Fibroblast of upper back skin (primary cell): ENCODE data around the gene ZNRD2.

ENCODE experiments used
- DNase-seq: peaks from one replicate; pipeline ENCODE4 v3.0.0-alpha.2; 2013

ZNRD2 gene

GRCh38 chr11:65611758-65612603 is 41.7 kb downstream of the ZNRD2 start:
- DNase-seq = peak; percentile 27

DNA sequence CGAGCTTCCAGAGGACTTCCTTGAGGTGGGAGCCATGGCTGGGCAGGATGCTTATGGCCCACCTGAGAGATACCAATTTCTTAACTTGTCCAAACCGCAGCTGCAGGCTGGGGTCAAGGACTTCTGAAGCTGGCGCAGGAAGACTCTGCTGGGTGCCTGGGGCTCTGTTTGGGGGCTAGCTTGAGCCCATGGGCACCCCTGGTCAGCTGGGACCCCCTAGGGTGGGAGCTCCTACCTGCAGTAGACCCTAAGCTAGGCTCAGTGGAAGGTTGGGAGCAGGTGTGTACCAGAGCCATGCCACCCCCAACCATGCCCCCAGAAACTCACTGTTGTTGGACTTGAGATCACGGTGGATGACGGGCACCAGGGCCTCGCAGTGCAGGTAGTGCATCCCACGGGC is 42.4 kb downstream of the ZNRD2 start:
- DNase-seq = no peak

DNA sequence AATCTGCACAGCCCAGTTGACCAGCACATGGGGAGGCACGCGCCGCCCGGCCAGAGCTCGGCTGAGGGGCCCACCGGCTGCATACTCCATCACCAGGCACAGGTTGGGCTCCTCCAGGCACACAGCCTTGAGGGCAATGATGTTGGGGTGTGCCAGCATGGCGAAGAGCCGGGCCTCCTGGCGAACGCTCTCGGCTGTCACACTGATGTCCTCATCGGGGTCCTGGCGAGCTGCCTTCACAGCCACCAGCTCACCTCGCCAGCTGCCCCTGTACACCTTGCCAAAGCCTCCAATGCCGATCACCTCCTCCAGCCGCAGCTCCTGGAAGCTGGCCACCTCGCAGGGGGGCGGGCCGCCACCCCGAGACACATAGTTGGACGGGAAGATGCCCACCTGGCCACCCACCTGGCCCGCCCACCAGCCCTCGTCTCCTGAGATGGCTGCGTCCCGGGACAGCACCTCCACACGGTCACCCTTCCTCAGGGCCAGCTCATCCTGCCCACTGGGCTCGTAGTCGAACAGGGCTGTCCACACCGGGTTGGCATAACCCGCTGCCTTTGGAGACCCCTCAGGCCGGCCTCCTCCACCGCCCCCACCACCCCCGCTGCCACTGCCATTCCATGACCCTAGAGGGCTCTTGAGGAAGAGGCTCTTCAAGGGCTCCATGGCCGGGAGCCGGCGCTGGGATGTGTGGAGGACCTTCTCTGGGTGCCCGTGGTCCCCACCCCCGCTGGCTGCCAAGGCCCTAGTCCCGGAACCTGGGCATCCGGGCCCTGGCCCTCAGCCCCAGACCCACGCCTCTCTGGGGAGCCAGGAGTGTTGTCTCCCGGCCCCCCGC is 43.0 kb downstream of the ZNRD2 start:
- DNase-seq = no peak

DNA sequence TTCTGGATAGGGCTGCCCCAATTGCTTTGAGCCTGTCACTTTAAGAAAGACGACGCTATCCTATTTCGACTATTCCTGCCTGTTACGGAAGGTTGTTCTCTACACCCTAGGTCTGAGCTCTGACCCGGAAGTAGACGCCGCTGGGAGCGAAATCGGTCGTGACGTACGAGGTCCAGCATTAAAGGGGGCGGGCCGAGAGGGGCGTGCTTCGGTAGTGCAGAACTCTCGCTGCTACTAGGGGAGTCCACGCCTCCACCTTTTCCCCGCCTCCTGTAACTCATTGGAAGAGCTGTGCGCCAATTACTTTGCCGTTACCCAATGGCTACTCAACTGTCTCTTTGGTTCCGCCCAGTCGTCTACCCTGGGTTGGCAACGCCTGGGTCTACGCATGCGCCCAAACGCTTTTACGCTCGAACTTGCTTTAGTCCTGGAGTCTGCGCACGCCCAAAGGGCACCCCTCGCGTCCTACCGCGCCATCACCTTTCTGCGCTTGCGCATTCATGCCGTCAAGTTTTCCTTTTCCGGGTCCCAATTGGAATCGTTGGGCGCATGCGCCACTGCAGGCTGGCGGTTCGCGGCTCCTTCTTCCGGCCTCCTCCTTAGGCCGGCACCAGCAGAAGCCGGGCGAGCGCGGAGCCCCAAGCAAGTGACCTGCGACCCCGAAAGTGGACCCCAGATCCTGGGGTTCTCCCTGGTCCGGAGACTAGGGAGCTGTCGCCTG is 45.1 kb downstream of the ZNRD2 start, which contains the start of gene PCNX3:
TSS of gene PCNX3 (plus strand) at position 548 of the 721 bp plus-strand sequence. CDS start 536 bp downstream, outside the sequence.
- peak; percentile 100 for DNase-seq

- DNase-seq = no peak
Observed at GRCh38 chr11:65615950-65616574, 45.8 kb downstream of the ZNRD2 start.

DNA sequence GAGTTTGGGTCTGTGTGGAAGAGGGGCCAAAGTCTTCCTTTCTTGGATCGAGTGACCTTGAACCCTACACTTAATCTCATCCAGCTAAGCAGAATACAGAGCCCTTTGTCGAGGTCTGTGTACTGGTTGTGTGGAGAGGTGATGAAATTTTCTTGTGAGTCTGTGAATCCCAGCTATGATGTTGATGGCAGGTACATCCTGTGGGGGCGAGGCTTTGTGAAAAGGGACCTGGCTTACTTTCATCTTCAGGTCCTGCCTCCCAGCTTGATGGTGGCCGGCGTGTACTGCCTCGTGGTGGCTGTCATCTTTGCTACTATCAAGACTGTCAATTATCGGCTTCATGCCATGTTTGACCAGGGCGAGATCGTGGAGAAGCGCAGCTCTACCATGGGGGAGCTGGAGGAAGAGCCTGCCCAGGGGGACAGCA is 46.3 kb downstream of the ZNRD2 start:
- DNase-seq = no peak

GRCh38 chr11:65617136-65617850 is 47.0 kb downstream of the ZNRD2 start:
- DNase-seq = no peak

DNA sequence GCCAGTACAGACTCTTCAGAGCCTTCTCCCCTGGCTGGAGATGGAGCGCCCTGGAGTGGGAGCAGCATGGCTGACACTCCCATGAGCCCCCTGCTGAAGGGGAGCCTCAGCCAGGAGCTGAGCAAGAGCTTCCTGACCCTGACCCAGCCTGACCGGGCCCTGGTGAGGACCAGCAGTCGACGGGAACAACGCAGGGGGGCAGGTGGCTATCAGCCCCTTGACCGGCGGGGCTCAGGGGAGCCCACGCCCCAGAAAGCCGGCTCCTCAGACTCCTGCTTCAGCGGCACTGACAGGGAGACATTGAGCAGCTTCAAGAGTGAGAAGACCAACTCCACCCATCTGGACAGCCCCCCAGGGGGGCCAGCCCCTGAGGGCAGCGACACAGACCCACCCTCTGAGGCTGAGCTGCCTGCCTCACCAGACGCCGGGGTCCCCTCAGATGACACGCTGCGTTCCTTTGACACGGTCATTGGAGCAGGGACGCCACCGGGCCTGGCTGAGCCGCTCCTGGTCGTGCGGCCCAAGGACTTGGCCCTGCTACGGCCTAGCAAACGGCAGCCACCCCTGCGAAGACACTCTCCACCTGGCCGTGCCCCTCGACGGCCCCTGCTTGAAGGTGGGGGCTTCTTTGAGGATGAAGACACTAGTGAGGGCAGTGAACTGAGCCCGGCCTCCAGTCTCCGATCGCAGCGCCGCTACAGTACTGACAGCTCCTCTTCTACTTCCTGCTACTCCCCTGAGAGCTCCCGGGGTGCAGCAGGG is 47.9 kb downstream of the ZNRD2 start:
- DNase-seq = no peak

DNA sequence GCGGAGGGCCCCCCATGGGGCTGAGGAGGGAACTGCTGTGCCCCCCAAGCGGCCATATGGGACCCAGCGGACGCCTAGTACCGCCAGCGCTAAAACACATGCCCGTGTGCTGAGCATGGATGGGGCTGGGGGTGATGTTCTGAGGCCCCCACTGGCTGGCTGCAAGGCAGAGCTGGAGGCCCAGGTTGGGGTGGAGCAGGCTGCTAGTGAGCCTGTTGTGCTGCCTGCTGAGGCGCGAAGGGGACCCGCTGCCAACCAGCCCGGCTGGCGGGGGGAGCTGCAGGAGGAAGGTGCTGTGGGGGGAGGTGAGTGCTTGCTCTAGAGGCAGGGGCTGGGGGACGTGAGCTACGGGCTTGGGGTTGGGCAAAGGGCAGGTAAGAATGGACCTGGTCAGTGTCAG is 48.5 kb downstream of the ZNRD2 start:
- DNase-seq = no peak

DNA sequence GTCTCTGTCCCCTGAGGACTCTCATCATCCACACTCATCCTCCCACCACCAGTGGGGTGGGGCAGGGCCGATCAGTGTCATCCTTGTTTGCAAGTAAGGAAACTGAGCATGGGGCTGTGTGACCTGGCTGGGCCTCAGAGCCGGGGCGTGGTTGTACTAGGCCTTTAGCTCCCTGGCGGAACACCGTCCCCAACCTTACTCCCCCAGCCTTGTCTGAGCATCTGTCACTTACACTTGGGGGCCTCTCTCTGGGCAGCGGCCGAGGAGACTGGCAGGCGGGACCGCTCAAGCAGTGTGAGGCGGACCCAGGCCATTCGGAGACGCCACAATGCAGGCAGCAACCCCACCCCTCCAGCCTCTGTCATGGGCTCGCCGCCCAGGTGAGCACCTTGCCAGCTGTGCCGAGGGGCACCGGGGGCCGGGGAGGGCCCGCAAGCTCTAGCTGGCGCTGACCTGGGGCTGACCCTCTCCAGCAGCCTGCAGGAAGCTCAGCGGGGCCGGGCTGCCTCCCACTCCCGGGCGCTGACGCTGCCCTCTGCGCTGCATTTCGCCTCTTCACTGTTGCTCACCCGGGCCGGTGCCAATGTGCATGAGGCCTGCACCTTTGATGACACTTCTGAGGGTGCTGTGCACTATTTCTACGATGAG is 49.1 kb downstream of the ZNRD2 start:
- no peak for DNase-seq

DNA sequence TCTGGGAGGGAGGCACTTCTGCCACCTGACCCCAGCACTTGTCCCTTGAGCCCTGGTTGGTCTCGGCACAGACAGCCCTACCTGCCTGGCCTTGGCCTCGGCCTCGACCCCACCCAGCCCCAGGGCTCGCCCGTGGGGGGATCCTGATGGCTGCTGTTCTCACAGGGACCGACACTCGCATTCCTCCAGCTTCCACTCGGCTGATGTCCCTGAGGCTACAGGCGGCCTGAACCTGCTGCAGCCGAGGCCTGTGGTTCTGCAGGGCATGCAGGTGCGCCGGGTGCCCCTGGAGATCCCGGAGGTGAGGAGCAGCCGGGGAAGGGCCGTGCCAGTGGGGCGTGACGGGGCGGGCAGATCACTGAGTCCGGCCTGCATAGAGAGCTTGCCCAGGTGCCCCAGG is 50.4 kb downstream of the ZNRD2 start:
- no peak for DNase-seq

DNA sequence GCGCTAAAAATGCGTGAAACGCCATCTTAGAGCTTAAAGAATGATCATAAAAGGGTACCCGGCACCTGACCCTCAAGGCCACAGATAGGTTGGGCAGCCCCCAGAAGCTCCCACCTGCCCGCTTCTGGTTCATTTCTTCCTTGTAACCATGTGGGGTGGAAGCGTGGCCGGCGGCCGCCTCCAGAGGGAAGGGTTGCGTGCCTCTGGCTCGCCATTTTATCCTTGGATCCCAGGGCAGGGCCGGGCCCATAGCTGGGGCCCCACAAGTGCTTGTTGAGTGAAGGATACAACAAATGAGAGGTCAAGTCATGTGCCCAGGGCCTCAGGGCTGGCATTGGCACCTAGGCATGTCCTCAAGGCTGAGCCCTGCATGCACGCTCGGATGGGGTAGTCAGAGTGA is 51.2 kb downstream of the ZNRD2 start:
- no peak for DNase-seq
